H9 (cell line): ENCODE measurements around the gene CSF2. TPM values are rescaled to one million over a fixed set of nuclear protein-coding genes. Genes with fewer than 3 reads are reported as not detected.

Experiments used
- DNase-seq: peaks from one replicate; pipeline ENCODE4 v3.0.0-alpha.2; 2017
- H2AFZ ChIP-seq: one replicate; pipeline ENCODE4 v1.6.1; 2013; ENCODE audit warnings: mild to moderate bottlenecking, low read length, control low read depth, moderate library complexity
- H2AK5ac ChIP-seq: 2 replicates; pipeline ENCODE4 v1.6.1; 2013; ENCODE audit warnings: low read length, control low read depth, mixed read lengths; ENCODE audit not compliant: insufficient read length
- H2BK120ac ChIP-seq: one replicate; pipeline ENCODE4 v1.6.1; 2013; ENCODE audit warnings: low read depth, mild to moderate bottlenecking, low read length, control low read depth, inconsistent platforms; ENCODE audit not compliant: poor library complexity, severe bottlenecking
- H2BK12ac ChIP-seq: 2 replicates; pipeline ENCODE4 v1.6.1; 2013; ENCODE audit warnings: low read length, control low read depth, mixed read lengths, low read depth; ENCODE audit not compliant: insufficient read length
- H2BK15ac ChIP-seq: 2 replicates; pipeline ENCODE4 v1.6.1; 2013; ENCODE audit warnings: low read depth, low read length, control low read depth
- H2BK20ac ChIP-seq: one replicate; pipeline ENCODE4 v1.6.1; 2013; ENCODE audit warnings: low read depth, mild to moderate bottlenecking, low read length, control low read depth, inconsistent platforms; ENCODE audit not compliant: poor library complexity, severe bottlenecking
- H2BK5ac ChIP-seq: 2 replicates; pipeline ENCODE4 v1.6.1; 2013; ENCODE audit warnings: low read length, control low read depth, mixed read lengths; ENCODE audit not compliant: insufficient read length
- H3K14ac ChIP-seq: 2 replicates; pipeline ENCODE4 v1.6.1; 2013; ENCODE audit warnings: low read length, control low read depth; ENCODE audit not compliant: insufficient read depth
- H3K18ac ChIP-seq: 2 replicates; pipeline ENCODE4 v1.6.1; 2013; ENCODE audit warnings: low read depth, mild to moderate bottlenecking, mixed read lengths, low read length, control low read depth; ENCODE audit not compliant: insufficient read length
- H3K23ac ChIP-seq: 2 replicates; pipeline ENCODE4 v1.6.1; 2013; ENCODE audit warnings: low read length, control low read depth, mixed read lengths, low read depth; ENCODE audit not compliant: insufficient read length
- H3K23me2 ChIP-seq: 2 replicates; pipeline ENCODE4 v1.6.1; 2013; ENCODE audit warnings: low read depth, mild to moderate bottlenecking, mixed read lengths, low read length, control low read depth; ENCODE audit not compliant: insufficient read length, poor library complexity, severe bottlenecking
- H3K27ac ChIP-seq: 2 replicates; pipeline ENCODE4 v1.5.1; 2013; ENCODE audit warnings: low read length, control low read depth, mixed read lengths, low read depth; ENCODE audit not compliant: insufficient read length
- H3K27me3 ChIP-seq: 2 replicates; pipeline ENCODE4 v1.6.1; 2013; ENCODE audit warnings: low read length, control low read depth, inconsistent platforms; ENCODE audit not compliant: insufficient read depth
- H3K4ac ChIP-seq: 2 replicates; pipeline ENCODE4 v1.6.1; 2013; ENCODE audit warnings: low read depth, mild to moderate bottlenecking, control low read depth, inconsistent platforms, low read length, moderate library complexity
- H3K4me1 ChIP-seq: 2 replicates; pipeline ENCODE4 v1.6.1; 2013; ENCODE audit warnings: low read length, control low read depth, inconsistent platforms; ENCODE audit not compliant: insufficient read depth
- H3K4me2 ChIP-seq: 2 replicates; pipeline ENCODE4 v1.6.1; 2013; ENCODE audit warnings: low read length, control low read depth, mixed read lengths; ENCODE audit not compliant: insufficient read length, insufficient read depth
- H3K56ac ChIP-seq: 2 replicates; pipeline ENCODE4 v1.6.1; 2013; ENCODE audit warnings: low read depth, mild to moderate bottlenecking, mixed read lengths, low read length, control low read depth; ENCODE audit not compliant: insufficient read length
- H3K79me1 ChIP-seq: 2 replicates; pipeline ENCODE4 v1.6.1; 2013; ENCODE audit warnings: low read depth, mild to moderate bottlenecking, moderate library complexity, low read length, control low read depth, inconsistent platforms; ENCODE audit not compliant: insufficient read depth, poor library complexity, severe bottlenecking
- H3K79me2 ChIP-seq: 2 replicates; pipeline ENCODE4 v1.6.1; 2013; ENCODE audit warnings: low read length, control low read depth, inconsistent platforms; ENCODE audit not compliant: insufficient read depth
- H3K9ac ChIP-seq: 2 replicates; pipeline ENCODE4 v1.6.1; 2013; ENCODE audit warnings: low read length, control low read depth, mixed read lengths; ENCODE audit not compliant: insufficient read length; ENCODE audit errors: extremely low read depth
- H3K9me3 ChIP-seq: one replicate; pipeline ENCODE4 v1.6.1; 2013; ENCODE audit warnings: low read depth, low read length, inconsistent platforms; ENCODE audit not compliant: control insufficient read depth
- H3T11ph ChIP-seq: one replicate; pipeline ENCODE4 v1.6.1; 2013; ENCODE audit warnings: mild to moderate bottlenecking, low read length, control low read depth, inconsistent platforms
- H4K20me1 ChIP-seq: one replicate; pipeline ENCODE4 v1.6.1; 2013; ENCODE audit not compliant: control insufficient read depth, insufficient read length, insufficient read depth
- H4K5ac ChIP-seq: 2 replicates; pipeline ENCODE4 v1.6.1; 2013; ENCODE audit warnings: low read depth, mild to moderate bottlenecking, mixed read lengths, low read length, control low read depth; ENCODE audit not compliant: insufficient read length
- H4K8ac ChIP-seq: replicated peaks from 2 replicates; pipeline ENCODE4 v1.6.1; 2013; ENCODE audit warnings: low read length, control low read depth, mixed read lengths, low read depth; ENCODE audit not compliant: insufficient read length
- H4K91ac ChIP-seq: 2 replicates; pipeline ENCODE4 v1.6.1; 2013; ENCODE audit warnings: low read depth, mild to moderate bottlenecking, moderate library complexity, mixed read lengths, low read length, control low read depth; ENCODE audit not compliant: insufficient read length
- H3K27ac Mint-ChIP-seq, 3 experiments: 2 replicates in 2 of 3; 3 replicates in 1 of 3; pipeline ENCODE4 v1.8.0; 2020 to 2021; ENCODE audit warnings: mixed read lengths in 3 of 3, mild to moderate bottlenecking in 1 of 3, moderate library complexity in 1 of 3
- H3K27me3 Mint-ChIP-seq: 2 replicates; pipeline ENCODE4 v1.8.0; 2021; ENCODE audit warnings: low read depth, mild to moderate bottlenecking, moderate library complexity, mixed read lengths
- H3K36me3 Mint-ChIP-seq, 3 experiments: 2 replicates in 2 of 3; 3 replicates in 1 of 3; pipeline ENCODE4 v1.8.0; 2020 to 2021; ENCODE audit warnings: low read depth in 3 of 3, mixed read lengths in 3 of 3; ENCODE audit not compliant: insufficient read depth in 1 of 3
- H3K4me1 Mint-ChIP-seq, 2 experiments: 2 replicates each; pipeline ENCODE4 v1.8.0; 2020; ENCODE audit warnings: mixed read lengths in 2 of 2
- H3K4me3 Mint-ChIP-seq, 2 experiments: 2 replicates in 1 of 2; 3 replicates in 1 of 2; pipeline ENCODE4 v1.8.0; 2020 to 2021; ENCODE audit warnings: mild to moderate bottlenecking in 2 of 2, mixed read lengths in 2 of 2, moderate library complexity in 1 of 2
- H3K9me3 Mint-ChIP-seq, 2 experiments: 2 replicates in 1 of 2; 3 replicates in 1 of 2; pipeline ENCODE4 v1.8.0; 2020; ENCODE audit warnings: mild to moderate bottlenecking in 2 of 2, mixed read lengths in 2 of 2, moderate library complexity in 1 of 2
- WGBS: extraction: QIAGEN DNeasy Blood & Tissue Kit; methylation state at CpG from one replicate; pipeline ENCODE4 v1.1.7; 2013; ENCODE audit warnings: missing lambda C conversion rate, low lambda C conversion rate, mixed read lengths; ENCODE audit not compliant: insufficient read length; ENCODE audit errors: extremely low coverage; 5-methylcytosine and 5-hydroxymethylcytosine counted together
- total RNA-seq: library from RNA; stranded (reverse); gene quantifications from 2 replicates; pipeline ENCODE4 v1.2.1, GENCODE V29; 2021
- TF ChIP-seq, protein P1 (sequence below): fragments of 200-600 bp; sonication (generic); conservative IDR thresholded peaks from 3 replicates; pipeline ENCODE4 v1.8.0; 2021; ENCODE audit warnings: antibody characterized with exemption, mild to moderate bottlenecking

The CSF2 gene
- total RNA-seq, 1 experiment from 2014 or later = not detected

DNA sequence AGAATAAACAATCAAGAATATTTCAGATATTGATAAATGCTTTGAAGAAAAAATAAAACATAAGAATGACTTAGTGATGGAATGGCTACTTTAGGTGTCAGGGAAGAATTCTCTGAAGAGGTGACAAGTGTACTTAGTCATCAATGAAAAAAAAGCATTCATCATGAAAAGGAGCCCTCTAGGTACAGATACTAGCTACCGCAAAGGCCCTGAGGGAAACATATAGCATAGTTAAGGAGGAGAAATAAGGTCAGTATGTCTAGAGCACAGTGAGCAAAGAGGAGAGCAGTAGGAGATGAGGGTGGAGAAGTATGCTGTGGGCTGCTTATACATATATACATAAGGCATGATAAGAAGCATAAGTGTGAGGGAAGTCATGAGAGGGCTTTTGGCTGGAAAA is 41.8 kb downstream of the CSF2 start:
- no peak overlapping the region for H2BK12ac ChIP-seq
- H3K4me1 ChIP-seq = no peaks in the 10 kb centered on the region; the same call in 1 of the 2 replicates
- no peak overlapping the region for H2AFZ ChIP-seq
- H3K79me2 ChIP-seq = no peaks in the 10 kb centered on the region
- no peak overlapping the region for H3K9ac ChIP-seq
- no peak for DNase-seq
- no peak overlapping the region for H3K14ac ChIP-seq
- H3K36me3 Mint-ChIP-seq = no peaks in the 10 kb centered on the region
- H3K56ac ChIP-seq = no peak overlapping the region
- no peak overlapping the region for H3K27ac ChIP-seq
- no peak overlapping the region for H3K18ac ChIP-seq
- H4K5ac ChIP-seq = no peak overlapping the region
- no peaks in the 10 kb centered on the region for H4K20me1 ChIP-seq
- H3K27ac Mint-ChIP-seq = no peak overlapping the region
- no CpG with 5 or more reads among the region's 1 CpG for WGBS
- no peak overlapping the region for H2BK5ac ChIP-seq
- H4K91ac ChIP-seq = no peak overlapping the region
- no peak overlapping the region for H2BK20ac ChIP-seq
- no peak overlapping the region for H3K4ac ChIP-seq
- no peak overlapping the region for H3K23ac ChIP-seq
- no peak overlapping the region for H2BK15ac ChIP-seq
- no peak overlapping the region for H4K8ac ChIP-seq
- H3K4me2 ChIP-seq = no peak overlapping the region
- peaks cover 0 to 7% of the 10 kb centered on the region in 2 experiments; a peak in 2 of 4 replicates for H3K4me1 Mint-ChIP-seq
- no peaks in the 10 kb centered on the region for H3K27me3 ChIP-seq
- H2BK120ac ChIP-seq = no peak overlapping the region
- no peaks in the 10 kb centered on the region for H3K27me3 Mint-ChIP-seq
- H3T11ph ChIP-seq = no peak overlapping the region
- H3K4me3 Mint-ChIP-seq = no peak overlapping the region
- H3K79me1 ChIP-seq = no peaks in the 10 kb centered on the region
- no peak overlapping the region for H2AK5ac ChIP-seq
- no peaks in the 10 kb centered on the region for H3K9me3 ChIP-seq
- no peaks in the 10 kb centered on the region for H3K23me2 ChIP-seq
- TF ChIP-seq, protein P1, sequence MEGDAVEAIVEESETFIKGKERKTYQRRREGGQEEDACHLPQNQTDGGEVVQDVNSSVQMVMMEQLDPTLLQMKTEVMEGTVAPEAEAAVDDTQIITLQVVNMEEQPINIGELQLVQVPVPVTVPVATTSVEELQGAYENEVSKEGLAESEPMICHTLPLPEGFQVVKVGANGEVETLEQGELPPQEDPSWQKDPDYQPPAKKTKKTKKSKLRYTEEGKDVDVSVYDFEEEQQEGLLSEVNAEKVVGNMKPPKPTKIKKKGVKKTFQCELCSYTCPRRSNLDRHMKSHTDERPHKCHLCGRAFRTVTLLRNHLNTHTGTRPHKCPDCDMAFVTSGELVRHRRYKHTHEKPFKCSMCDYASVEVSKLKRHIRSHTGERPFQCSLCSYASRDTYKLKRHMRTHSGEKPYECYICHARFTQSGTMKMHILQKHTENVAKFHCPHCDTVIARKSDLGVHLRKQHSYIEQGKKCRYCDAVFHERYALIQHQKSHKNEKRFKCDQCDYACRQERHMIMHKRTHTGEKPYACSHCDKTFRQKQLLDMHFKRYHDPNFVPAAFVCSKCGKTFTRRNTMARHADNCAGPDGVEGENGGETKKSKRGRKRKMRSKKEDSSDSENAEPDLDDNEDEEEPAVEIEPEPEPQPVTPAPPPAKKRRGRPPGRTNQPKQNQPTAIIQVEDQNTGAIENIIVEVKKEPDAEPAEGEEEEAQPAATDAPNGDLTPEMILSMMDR = no peak
- H3K9me3 Mint-ChIP-seq = no peaks in the 10 kb centered on the region
